LHCN-M2 (cell line): ENCODE data around the gene ARHGEF7. TPM values are rescaled to one million over a fixed set of nuclear protein-coding genes. Genes with fewer than 3 reads are reported as not detected.
"Not testable (repeated sequence)": the region's sequence is repeated elsewhere in the genome, so short reads cannot be mapped to it uniquely, and the experiment has no call there.

Experiments
- DNase-seq: peaks from one replicate; pipeline ENCODE4 v3.0.0-alpha.2; 2012; ENCODE audit warnings: low read depth
- total RNA-seq: library from RNA; depleted of rRNA; stranded (reverse); fragments of >200 nt; gene quantifications from 2 replicates; pipeline ENCODE4 v1.2.3, GENCODE V29; 2014

The ARHGEF7 gene
- total RNA-seq, 1 experiment from 2014 or later: 30.7 TPM

- no peak for DNase-seq
Observed at GRCh38 chr13:111166882-111167675, 52.0 kb downstream of the ARHGEF7 start.

- DNase-seq: peak; percentile 88
Observed at GRCh38 chr13:111168107-111168506, 53.0 kb downstream of the ARHGEF7 start.

- DNase-seq: no peak
Observed at GRCh38 chr13:111171112-111171511, 56.0 kb downstream of the ARHGEF7 start.

GRCh38 chr13:111171629-111172028 lies 56.5 kb downstream of the ARHGEF7 start:
- no peak for DNase-seq

- no peak for DNase-seq
Observed at GRCh38 chr13:111174377-111175114, 59.4 kb downstream of the ARHGEF7 start.

- no peak for DNase-seq
Observed at GRCh38 chr13:111175372-111175771, 60.3 kb downstream of the ARHGEF7 start.

- DNase-seq: no peak
Observed at GRCh38 chr13:111175935-111176334, 60.8 kb downstream of the ARHGEF7 start.

GRCh38 chr13:111176421-111176820 lies 61.3 kb downstream of the ARHGEF7 start:
- DNase-seq: no peak

- peak; percentile 61 for DNase-seq
Observed at GRCh38 chr13:111177081-111177711, 62.1 kb downstream of the ARHGEF7 start.

- DNase-seq: peak; percentile 86
Observed at GRCh38 chr13:111177921-111178320, 62.8 kb downstream of the ARHGEF7 start.

- peak; percentile 74 for DNase-seq
Observed at GRCh38 chr13:111178402-111178801, 63.3 kb downstream of the ARHGEF7 start.

- DNase-seq: no peak
Observed at GRCh38 chr13:111179908-111180760, 65.0 kb downstream of the ARHGEF7 start.

GRCh38 chr13:111181977-111182376 lies 66.9 kb downstream of the ARHGEF7 start:
- DNase-seq: no peak

- no peak for DNase-seq
Observed at GRCh38 chr13:111183087-111183645, 68.1 kb downstream of the ARHGEF7 start.

GRCh38 chr13:111183959-111184358 lies 68.8 kb downstream of the ARHGEF7 start:
- DNase-seq: no peak

GRCh38 chr13:111184458-111185401 lies 69.6 kb downstream of the ARHGEF7 start:
- peak; percentile 37 for DNase-seq

- no peak for DNase-seq
Observed at GRCh38 chr13:111186305-111186935, 71.3 kb downstream of the ARHGEF7 start.

- no peak for DNase-seq
Observed at GRCh38 chr13:111187960-111188541, 72.9 kb downstream of the ARHGEF7 start.

- not testable (repeated sequence) for DNase-seq
Observed at GRCh38 chr13:111189064-111189505, 74.0 kb downstream of the ARHGEF7 start.
